ENCODE results near the gene ZNF423. TPM values are rescaled to one million over a fixed set of nuclear protein-coding genes. Genes with fewer than 3 reads are reported as not detected.

Gene ZNF423
- polyA plus RNA-seq, 1 donor from 2014 or later: 4.5 TPM

GRCh38 chr16:49620158-49620868, 235.6 kb downstream of the ZNF423 start:
- no peak for TF ChIP-seq POLR2AphosphoS5 (IDR thresholded peaks at IDR 0.05)
- TF ChIP-seq TAF1 (IDR thresholded peaks at IDR 0.05; ENCODE audit: low read depth): no peak
- TF ChIP-seq RAD21 (conservative IDR thresholded peaks at IDR 0.05): no peak
- TF ChIP-seq SMC3 (conservative IDR thresholded peaks at IDR 0.05; ENCODE audit: poor library complexity): no peak
- TF ChIP-seq MXI1 (conservative IDR thresholded peaks at IDR 0.05; ENCODE audit: poor library complexity, severe bottlenecking): no peak
- TF ChIP-seq EP300 (conservative IDR thresholded peaks at IDR 0.05; ENCODE audit: poor library complexity, severe bottlenecking): no peak
- no peak for TF ChIP-seq EZH2 (IDR thresholded peaks at IDR 0.05; ENCODE audit: borderline replicate concordance, insufficient read depth, low read length, poor library complexity, severe bottlenecking)
- TF ChIP-seq REST (IDR thresholded peaks at IDR 0.05; ENCODE audit: borderline replicate concordance): no peak
- Histone ChIP-seq H3K9me2 (ENCODE audit: insufficient read depth, low read length) (no peaks in the 10 kb centered on the region), H3K4me3 (ENCODE audit: low read length) (no peak overlapping the region), H3K9me3 (ENCODE audit: low read length) (no peaks in the 10 kb centered on the region), H3K9ac (ENCODE audit: low read length) (no peak overlapping the region), H3K27me3 (ENCODE audit: insufficient read depth, low read depth, low read length) (no peaks in the 10 kb centered on the region), H3K79me2 (replicated peaks; ENCODE audit: insufficient read depth, low read length) (no peaks in the 10 kb centered on the region), H3K36me3 (ENCODE audit: insufficient read depth, low read length) (no peaks in the 10 kb centered on the region), H3K27ac (ENCODE audit: low read length) (no peak overlapping the region), H3K4me2 (ENCODE audit: low read length) (no peak overlapping the region), H4K20me1 (ENCODE audit: insufficient read depth) (no peaks in the 10 kb centered on the region), H2AFZ (ENCODE audit: low read depth, low read length) (no peak overlapping the region), H3F3A (ENCODE audit: insufficient read depth, low read length, poor library complexity, severe bottlenecking) (peaks cover 5% of the 10 kb centered on the region)

- Histone ChIP-seq H3K79me2 (replicated peaks; ENCODE audit: insufficient read depth, low read length) (no peaks in the 10 kb centered on the region), H3K4me2 (ENCODE audit: low read length) (no peak overlapping the region), H3K9me3 (ENCODE audit: low read length) (no peaks in the 10 kb centered on the region), H3K27me3 (ENCODE audit: insufficient read depth, low read depth, low read length) (no peaks in the 10 kb centered on the region), H3K36me3 (ENCODE audit: insufficient read depth, low read length) (no peaks in the 10 kb centered on the region), H4K20me1 (ENCODE audit: insufficient read depth) (no peaks in the 10 kb centered on the region), H2AFZ (ENCODE audit: low read depth, low read length) (no peak overlapping the region), H3F3A (ENCODE audit: insufficient read depth, low read length, poor library complexity, severe bottlenecking) (peaks cover 5% of the 10 kb centered on the region), H3K9ac (ENCODE audit: low read length) (no peak overlapping the region), H3K9me2 (ENCODE audit: insufficient read depth, low read length) (no peaks in the 10 kb centered on the region), H3K27ac (ENCODE audit: low read length) (no peak overlapping the region), H3K4me3 (ENCODE audit: low read length) (no peak overlapping the region)
- TF ChIP-seq EP300 (conservative IDR thresholded peaks at IDR 0.05; ENCODE audit: poor library complexity, severe bottlenecking) (no peak), RAD21 (conservative IDR thresholded peaks at IDR 0.05) (no peak), CTCF (IDR thresholded peaks at IDR 0.05; ENCODE audit: poor library complexity, severe bottlenecking) (no peak), MXI1 (conservative IDR thresholded peaks at IDR 0.05; ENCODE audit: poor library complexity, severe bottlenecking) (no peak), REST (IDR thresholded peaks at IDR 0.05; ENCODE audit: borderline replicate concordance) (no peak), SMC3 (conservative IDR thresholded peaks at IDR 0.05; ENCODE audit: poor library complexity) (no peak), EZH2 (IDR thresholded peaks at IDR 0.05; ENCODE audit: borderline replicate concordance, insufficient read depth, low read length, poor library complexity, severe bottlenecking) (no peak), TAF1 (IDR thresholded peaks at IDR 0.05; ENCODE audit: low read depth) (no peak), POLR2AphosphoS5 (IDR thresholded peaks at IDR 0.05) (no peak)
Measured at GRCh38 chr16:49619811-49620157, 236.1 kb downstream of the ZNF423 start.
